Ramos (cell line): ENCODE data around the gene TP53TG3D.
"Not testable (repeated sequence)": the region's sequence is repeated elsewhere in the genome, so short reads cannot be mapped to it uniquely, and the experiment has no call there.

Experiments used
- in situ Hi-C: fragments of 300-500 bp; cut with MboI; formaldehyde crosslinking; loops from one replicate; pipeline ENCODE4 v1.14.3; 2022; ENCODE audit warnings: low sequenced_read_pairs; ENCODE audit not compliant: unreplicated experiment

The TP53TG3D gene, protein sequence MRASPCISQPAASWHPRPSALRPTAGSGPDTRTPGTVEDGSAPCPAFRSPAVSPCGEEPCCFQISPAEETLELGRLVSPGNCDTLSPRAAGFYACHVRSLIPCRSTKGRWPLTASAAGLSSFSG

DNA sequence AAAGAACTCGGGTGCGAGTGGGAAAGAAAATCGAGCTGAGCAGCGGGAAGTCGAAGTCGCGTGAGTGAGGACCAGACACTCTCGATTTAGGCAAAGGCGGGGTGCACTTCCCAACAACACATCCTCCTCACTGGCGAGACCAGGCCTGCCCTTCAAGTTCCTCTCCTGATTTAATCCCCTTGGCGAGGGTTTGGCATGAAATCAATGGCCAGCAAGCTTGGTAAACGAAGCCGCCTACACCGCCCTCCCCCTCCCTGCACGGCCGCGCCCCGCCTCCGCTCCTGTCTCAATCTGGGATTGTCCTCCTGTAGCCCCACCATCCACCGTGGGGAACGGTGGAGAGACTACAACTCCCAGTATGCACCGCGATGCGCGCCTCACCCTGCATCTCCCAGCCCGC, at the start of gene TP53TG3D:
Gene TP53TG3D (plus strand): TSS at position 301 of the 400 bp plus-strand sequence. CDS start 68 bp downstream, at position 369.
- in situ Hi-C loops, result not testable (repeated sequence)

DNA sequence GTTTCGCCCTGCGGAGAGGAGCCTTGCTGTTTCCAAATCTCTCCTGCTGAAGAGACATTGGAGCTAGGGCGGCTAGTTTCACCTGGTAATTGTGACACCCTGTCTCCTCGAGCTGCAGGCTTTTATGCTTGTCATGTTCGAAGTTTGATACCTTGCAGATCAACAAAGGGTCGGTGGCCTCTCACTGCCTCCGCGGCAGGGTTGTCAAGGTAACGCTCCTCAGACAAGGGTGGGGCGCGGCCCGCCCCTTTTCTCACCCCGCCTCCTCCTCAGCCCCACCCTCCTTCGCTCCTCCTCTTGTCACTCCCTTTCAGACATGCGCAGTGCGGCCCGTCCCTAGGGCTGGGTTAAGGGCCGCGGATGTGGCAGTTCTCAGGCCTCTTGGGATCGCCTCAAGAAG, 421 bp downstream of the TP53TG3D start:
- in situ Hi-C loops, result not testable (repeated sequence)

DNA sequence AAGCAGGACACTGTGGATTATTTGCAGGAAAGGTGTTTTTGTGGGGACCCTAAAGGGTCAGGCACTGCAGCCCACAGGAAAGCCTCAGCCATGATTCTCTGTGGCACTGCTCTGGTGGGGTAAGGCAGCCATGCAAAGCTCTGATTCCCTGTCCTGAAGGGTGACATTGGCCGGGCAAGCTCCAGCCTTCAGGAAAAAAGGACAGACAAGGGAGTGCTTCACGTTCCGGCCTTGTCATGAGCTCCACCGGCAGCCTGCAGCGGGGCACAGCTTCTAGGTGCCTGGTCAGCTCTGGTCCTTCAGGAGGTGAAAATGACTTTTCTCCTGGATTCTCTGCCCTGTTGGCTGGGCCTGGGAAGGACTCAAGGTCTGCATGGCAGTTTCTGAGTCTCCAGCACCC, 8.4 kb downstream of the TP53TG3D start:
- in situ Hi-C loops, result not testable (repeated sequence)

DNA sequence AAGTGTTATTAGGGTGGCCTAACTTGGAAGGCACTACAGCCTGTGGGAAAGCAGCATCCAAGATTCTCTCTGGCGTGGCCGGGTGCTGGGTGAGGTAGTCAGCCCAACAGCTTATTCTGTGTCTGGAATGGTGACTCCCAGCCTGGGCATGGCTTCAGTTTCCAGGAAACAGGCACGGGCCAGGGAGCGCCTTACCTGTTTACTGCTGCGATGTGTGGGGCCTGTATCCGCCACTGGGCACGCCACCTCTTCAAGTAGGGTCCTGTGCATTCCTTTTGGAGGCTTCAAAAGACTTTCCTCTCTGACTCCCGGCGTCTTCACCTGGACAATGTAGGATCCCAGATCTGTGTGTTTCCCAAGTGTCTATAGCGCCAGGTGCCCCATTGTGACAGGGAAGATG, 10.5 kb downstream of the TP53TG3D start:
- in situ Hi-C loops, result not testable (repeated sequence)

DNA sequence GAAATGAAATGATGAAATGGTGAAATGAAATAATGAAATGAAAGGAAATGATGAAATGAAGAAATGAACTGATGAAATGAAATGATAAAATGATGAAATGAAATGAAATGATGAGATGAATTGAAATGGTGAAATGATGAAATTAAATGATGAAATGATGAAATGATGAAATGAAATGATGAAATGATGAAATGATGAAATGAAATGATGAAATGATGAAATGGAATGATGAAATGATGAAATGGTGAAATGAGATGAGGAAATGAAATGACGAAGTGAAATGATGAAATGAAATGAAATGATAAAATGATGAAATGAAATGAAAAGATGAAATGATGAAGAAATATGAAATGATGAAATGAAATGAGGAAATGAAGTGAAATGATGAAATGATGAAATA, 28.8 kb downstream of the TP53TG3D start:
- in situ Hi-C loops, result not testable (repeated sequence)

DNA sequence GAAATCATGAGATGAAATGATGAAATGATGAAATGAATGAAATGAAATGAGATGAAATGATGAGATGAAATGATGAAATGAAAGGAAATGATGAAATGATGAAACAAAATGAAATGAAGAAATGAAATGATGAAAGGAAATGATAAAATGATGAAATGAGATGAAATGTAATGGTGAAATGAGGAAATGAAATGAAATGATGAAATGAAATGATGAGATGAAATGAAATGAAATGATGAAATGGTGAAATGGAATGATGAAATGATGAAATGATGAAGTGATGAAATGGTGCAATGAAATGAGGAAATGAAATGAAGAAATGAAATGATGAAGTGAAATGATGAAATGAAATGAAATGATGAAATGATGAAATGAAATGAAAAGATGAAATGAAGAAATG, 29.9 kb downstream of the TP53TG3D start:
- in situ Hi-C loops, result not testable (repeated sequence)

DNA sequence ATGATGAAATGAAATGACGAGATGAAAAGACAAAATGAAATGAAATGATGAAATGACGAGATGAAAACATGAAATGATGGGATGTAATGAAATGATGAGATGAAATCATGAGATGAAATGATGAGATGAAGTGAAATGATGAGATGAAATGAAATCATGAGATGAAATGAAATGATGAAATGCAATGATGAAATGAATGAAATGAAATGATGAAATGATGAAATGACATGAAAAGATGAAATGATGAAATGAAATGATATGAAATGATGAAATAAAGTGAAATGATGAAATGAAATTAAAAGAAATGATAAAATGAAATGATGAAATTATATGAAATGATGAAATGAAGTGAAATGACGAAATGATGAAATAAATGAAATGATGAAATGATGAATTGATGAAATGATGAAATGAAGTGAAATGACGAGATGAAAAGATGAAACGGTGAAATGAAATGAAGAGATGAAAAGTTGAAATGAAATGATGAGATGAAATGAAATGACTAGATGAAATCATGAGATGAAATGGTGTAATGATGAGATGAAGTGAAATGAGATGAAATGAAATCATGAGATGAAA, 30.9 kb downstream of the TP53TG3D start:
- in situ Hi-C loops, result not testable (repeated sequence)

DNA sequence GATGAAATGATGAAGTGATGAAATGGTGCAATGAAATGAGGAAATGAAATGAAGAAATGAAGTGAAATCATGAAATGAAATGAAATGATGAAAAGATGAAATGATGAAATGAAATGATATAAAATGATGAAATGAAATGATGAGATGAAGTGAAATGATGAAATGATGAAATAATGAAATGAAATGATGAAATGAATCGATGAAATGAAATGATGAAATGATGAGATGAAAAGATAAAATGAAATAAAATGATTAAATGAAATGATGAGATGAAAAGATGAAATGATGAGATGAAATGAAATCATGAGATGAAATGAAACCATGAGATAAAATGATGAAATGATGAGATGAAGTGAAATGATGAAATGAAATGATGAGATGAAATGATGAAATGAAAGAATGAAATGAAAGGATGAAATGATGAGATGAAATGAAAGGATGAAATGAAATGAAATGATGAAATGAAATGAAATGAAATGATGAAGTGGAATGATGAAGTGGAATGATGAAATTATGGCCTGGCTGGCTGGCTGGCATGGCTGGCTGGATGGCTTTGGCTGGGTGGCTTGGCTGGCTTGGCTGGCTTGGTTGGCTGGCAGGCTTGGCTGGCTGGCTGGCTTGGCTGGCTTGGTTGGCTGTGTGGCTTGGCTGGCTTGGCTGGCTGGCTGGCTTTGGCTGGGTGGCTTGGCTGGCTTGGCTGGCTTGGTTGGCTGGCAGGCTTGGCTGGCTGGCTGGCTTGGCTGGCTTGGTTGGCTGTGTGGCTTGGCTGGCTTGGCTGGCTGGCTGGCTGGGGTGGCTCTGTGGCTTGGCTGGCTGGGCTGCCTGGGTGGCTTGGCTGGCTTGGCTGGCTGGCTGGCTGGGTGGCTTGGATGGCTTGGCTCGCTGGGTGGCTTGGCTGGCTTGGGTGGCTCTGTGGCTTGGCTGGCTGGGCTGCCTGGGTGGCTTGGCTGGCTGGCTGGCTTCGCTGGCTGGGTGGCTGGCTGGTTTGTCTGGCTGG, 32.0 kb downstream of the TP53TG3D start:
- in situ Hi-C loops, result not testable (repeated sequence)

DNA sequence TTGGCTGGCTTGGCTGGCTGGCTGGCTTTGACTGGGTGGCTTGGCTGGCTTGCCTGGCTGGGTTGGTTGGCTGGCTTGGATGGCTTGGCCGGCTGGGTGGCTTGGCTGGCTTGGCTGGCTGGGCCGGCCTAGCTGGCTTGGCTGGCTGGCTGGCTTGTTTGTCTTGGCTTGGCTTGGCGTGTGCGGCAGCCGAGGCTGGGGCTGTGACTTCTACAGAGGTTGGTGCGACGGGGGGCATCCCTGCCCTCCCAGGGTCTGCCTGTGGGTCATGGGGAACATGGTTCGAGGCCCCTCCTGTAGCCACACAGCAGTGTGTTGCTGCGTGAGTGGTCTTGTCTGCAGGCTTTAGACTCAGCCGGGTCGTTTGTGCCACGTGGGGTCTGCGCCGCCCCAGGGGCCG, 33.1 kb downstream of the TP53TG3D start:
- in situ Hi-C loops, result not testable (repeated sequence)

DNA sequence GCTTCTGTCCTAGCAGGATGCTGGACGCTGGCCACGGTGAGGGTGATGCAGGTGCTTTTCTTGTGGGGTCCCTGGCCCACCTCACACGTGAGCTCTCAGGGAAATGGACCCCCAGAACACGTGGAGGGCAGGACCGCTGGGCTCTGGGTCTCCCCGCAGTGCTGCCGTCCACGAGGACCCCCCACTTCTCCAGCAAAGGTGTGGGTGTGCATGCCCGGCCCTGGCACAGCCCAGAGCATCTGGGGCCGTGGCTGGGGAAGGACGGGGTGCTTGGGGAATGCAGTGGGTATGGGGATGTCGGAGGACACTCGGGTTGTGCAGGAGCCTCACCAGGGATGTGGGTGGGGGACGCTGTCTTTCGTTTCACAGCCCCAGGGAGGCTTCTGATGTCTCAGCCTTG, 34.7 kb downstream of the TP53TG3D start:
- in situ Hi-C loops, result not testable (repeated sequence)

DNA sequence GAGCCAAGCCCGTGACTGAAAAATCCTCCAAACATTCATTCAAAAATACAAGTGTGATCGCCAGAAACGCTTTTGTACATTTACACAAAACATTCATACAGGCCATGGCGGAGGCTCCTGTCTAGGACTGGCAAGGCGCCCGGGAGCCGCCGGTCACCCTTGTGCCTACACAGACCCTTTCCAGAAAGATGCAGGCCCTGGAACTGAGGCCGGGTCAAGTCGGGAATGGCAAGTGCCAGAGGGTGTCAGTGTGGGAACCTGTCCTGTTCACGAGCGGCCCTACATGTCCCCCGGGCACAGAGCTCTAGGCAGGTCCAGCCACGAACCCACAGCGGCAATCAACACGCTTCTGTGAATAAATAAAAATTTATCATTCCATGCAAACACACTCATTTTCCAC, 36.1 kb downstream of the TP53TG3D start:
- in situ Hi-C loops, result not testable (repeated sequence)

DNA sequence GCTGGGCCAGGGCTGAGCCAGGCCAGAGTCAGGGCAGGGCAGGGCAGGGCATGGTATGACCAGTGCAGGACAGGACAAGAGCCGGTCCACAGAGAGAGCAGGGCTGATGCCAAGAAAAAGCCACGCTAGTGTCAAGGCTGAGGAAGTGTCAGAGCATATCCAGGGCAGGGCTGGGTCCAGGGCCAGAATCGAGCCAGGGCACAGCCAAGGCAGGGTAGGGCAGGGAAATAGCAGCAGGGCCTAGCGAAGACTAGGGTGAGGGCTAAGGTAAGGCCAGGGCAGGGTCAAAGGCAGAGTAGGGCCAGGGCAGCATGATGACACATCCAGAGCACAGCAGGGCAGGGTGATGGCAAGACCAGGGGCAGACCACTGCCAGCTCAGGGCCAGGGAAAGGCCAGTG, 49.7 kb downstream of the TP53TG3D start:
- in situ Hi-C loops, result not testable (repeated sequence)
